ENCODE data around the gene ARHGAP25.

ARHGAP25 gene

GRCh38 chr2:68720665-68721064 is 13.9 kb upstream of the ARHGAP25 start:
- DNase-seq = peak; percentile 26

DNA sequence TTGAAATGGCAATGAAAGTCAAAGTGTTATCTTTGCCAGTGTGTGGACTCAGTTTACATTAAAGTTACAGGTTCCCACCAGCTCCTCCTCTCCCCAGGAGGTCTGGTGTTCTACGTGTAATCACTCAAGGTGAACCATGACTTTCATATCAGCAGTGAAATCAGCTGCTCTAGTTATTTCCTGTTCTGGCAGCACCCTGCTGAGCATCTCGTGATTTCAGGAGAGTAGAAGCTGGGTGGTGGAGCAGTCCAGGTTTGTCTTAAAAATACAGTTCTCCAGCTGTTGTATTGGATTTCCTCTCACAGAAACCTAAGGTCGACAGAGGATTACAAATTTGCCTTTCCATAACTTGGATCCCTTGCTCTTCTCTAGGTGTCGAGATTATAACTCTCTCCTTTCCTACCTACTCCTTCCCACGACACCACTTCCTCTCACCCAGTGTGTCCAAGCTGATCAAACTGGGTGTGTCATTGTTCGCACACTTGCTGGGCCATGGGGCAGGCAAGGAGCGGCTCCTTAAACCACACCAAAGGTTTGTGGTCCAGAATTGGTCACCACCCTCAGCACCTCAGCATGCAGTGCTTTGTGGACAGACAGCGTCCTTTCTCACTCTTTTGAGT is 13.0 kb upstream of the ARHGAP25 start:
- peak; percentile 83 for DNase-seq

DNA sequence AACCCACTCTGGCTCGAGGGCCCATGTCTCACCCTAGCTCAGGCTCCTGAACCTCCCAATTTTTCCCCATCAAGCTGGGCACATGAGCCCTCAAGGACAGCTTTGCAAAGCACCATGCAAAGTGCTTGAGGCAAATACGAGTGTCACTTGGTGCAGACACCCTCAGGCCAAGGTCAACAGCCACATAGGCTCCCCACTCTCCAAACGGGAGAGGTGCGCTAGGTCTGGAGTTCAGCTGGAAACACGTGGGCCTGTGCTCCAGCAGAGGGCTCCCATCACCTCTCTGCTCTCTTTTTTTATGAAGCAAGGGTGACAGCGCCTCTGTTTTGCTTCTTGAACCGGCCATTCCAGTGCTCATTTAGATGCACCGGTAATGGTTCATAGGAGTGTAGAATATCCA is 11.9 kb upstream of the ARHGAP25 start:
- no peak for DNase-seq

DNA sequence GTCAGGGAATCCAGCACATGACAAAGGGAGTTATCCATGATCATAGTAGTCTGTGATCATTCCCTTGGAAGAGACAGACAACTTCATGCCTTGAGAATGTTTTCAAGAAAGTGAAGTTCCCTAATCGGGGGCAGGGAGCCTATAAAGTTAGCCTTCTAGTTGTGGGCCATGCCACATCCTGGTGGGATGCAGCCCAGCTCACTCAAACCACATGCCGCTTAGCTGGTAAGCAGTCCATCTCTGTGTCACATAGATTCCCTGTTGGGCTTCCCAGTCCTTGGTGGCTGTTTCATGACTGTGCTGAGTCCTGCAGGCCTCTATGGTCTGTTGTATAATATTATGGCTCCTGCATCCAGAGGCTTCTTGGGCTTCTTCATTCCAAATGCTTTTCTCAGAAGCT is 11.4 kb upstream of the ARHGAP25 start:
- no peak for DNase-seq

GRCh38 chr2:68726100-68726499 is 8.5 kb upstream of the ARHGAP25 start:
- no peak for DNase-seq

- peak; percentile 96 for DNase-seq
Observed at GRCh38 chr2:68726608-68727367, 7.8 kb upstream of the ARHGAP25 start.

DNA sequence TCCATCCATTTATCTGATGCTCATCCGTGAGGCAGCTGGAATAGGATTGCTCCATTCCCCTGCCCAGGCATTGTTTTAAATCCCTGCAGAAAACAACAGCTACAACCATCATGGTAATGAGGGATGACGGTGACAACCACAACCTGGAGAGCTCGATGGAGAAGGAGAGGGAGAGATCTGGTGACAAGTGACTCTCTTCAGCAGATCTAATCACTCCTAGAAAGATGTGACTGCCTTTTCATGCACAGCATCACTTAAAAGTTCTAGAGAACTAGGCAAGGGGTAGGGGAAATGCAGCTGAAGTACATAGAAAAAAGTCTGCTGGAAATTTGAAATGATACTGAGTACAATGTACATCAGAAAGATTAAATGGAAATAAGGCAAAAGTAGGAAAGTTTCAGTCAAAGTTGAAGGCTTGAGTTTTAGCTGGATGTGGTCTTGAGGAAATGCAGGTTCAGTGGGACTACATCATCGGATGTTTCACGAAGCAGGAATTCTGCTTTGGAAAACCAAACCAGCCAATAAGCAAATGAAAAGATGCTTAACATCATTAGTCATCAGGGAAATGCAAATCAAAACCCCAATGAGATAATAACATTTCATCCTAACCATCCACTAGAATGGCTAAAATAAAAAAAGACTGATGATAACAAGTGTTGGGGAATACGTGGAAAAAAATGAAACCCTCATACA is 6.8 kb upstream of the ARHGAP25 start:
- DNase-seq = no peak

GRCh38 chr2:68730828-68731227 is 3.8 kb upstream of the ARHGAP25 start:
- peak; percentile 43 for DNase-seq

GRCh38 chr2:68732036-68732932 is 2.3 kb upstream of the ARHGAP25 start:
- no peak for DNase-seq

DNA sequence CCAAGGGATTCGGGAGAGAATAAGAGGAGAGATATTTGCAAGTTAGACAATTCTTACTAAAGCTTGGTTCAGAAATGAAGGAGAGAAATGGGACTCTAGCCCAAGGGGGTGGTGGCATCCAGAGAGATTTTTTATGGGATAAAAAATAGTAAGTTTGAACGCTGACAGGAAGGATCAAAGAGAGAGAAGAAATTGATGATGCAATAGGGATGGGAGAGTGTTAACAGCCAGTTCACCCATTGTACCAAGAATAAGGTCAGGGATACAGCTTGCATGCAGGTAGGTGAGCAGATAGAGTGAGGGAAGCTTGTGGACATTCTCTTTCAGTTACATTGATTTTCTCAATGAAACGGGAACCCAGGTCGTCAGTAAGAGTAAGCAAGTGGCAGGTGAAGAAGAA is 1.2 kb upstream of the ARHGAP25 start:
- DNase-seq = no peak

GRCh38 chr2:68734176-68734575 is 435 bp upstream of the ARHGAP25 start:
- no peak for DNase-seq

DNA sequence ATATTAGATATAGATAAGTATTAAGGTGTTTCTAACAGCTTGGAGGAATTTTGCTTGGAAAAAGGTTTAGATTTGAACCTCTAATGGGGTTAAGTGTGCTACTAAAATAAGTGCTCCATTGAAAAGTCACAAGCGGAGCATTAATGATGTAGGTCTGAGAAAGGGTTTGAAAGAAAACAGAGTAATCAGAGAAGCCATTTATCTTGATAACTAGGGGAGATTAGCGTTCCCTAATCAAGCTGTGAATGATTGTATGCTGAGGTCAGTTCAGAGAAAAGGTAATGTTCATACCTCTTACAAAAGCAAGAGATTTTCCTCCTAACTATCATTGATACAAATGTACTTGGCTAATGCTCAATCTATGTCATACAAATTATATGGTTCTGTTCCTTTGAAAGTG is 1.5 kb downstream of the ARHGAP25 start:
- DNase-seq = no peak

DNA sequence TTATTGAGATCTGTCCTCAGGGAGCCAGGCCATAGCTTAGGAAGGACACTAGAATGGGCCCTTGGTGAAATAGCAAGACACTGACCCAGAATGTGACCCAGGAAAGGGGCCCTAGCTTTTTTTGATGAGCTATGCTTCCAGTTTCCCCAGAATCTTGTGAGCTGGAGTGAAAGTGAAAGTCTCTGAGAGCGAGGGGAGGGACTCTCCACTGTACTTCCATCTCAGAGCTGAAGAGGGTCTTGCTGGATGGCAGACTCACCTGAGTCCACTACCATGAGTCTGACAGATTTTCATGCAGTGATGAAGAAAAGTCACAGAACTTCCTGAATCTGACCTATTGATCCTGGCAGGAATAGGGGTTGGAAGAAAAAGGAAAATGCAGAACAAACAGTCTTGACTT is 3.1 kb downstream of the ARHGAP25 start:
- peak; percentile 83 for DNase-seq

DNA sequence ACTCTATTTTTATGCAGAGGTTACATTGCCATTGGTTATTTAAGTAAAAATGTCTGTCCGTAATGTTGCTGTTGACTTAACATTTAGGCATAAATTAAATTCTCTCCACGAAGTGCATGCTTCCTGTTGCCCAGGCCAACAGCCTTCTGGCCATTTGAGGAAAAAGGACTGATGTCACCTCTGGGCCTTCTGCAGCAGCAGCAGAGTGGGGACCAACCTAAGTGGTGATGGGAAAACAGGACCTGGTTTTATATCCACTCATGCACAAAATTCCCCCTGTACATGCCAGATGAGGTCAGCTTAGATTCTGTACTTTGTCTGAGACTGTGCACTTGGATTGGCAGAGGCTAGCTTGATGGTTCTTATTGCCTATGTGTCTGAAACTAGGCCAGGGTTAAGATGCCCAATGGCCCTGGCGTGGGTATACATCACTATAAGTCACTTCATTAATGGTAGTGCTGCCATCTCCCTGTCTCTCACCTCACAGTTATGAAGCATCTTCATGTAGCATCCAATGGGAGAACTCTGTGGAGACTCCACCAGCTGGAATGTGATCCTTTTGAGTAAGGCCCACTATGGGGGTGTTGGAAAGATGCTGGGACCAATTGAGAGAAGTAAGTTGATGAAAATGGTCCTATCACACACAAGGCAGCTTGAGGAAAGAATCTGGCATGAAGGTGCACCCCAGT is 4.4 kb downstream of the ARHGAP25 start:
- no peak for DNase-seq

- DNase-seq = peak; percentile 62
Observed at GRCh38 chr2:68739595-68740399, 5.2 kb downstream of the ARHGAP25 start.

- peak; percentile 74 for DNase-seq
Observed at GRCh38 chr2:68740400-68740914, 5.8 kb downstream of the ARHGAP25 start.

DNA sequence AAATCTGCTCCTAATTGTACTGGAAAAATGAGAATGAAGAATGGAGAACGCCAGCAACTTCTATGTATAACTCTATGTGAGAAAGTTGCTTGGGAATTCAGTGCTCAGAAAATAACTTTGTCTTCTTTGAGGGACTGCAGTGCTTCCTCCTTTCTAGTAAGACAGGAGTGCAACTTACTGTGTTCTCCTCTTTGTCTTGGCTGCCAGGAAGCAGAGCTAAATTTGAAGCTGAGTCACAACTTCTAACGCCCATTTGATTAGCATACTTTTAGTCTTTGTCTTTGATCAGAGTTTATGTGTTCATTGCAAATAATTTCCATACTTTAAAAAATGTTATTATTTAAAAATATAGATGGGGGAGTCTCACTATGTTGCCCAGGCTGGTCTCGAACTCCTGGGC is 6.6 kb downstream of the ARHGAP25 start:
- peak; percentile 71 for DNase-seq

- peak; percentile 76 for DNase-seq
Observed at GRCh38 chr2:68741805-68742306, 7.2 kb downstream of the ARHGAP25 start.

DNA sequence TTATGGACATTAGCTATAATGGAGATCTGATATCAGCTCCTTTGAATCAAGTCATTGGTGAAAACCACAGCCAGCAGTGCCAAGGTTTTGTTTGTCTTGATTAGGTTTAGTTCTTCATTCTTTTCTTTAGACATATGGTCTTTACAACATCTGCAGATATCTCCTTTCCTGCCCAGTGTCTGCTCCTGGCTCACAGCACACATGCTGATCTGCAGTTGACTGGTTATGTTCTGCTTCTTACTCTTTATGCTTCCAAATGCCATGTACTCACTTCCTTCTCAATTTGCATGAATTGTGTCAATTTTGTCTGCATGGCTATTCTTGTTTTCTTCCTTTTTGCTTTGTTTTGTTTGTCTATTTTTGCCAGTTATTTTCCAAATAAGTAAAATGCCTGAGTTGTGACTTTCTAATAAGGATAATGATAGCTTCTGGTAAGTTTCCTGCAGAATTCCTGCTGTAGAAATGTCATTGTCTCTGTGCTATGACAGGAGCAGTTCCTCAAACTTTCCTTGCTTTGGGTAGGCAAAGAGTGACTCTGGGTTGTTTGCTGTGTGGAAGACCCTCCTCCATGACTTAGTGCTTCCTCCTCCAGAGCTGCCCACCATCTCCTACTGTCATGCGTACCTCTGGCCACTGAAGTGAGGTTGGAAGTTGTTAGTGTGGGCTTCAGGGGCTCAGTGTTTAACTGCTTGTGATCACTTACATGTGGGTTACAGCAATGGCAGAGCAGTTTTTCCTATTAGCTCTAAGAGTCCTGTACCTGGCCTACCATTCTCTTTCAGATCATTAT is 8.2 kb downstream of the ARHGAP25 start:
- peak; percentile 61 for DNase-seq

DNA sequence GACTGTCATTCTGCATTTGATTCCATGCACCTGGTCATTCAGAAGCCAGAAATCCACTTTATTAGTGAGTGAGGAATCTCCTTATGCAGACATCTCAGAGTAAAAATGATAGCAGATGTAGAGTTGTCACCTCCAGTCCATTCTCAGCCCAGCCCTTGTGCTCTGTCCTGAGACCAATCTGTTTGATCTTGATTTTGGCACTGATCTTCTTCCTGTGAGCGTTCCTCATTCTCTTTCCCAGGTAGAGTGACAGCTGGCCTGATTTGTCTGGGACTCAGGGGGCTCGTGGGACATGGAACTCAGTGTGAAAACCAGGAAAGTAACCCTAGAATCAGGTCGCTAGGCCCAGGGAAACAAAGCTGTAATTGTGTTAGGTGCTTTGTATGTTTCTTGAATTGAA is 8.9 kb downstream of the ARHGAP25 start:
- DNase-seq = no peak
